ENCODE data around the gene P2RX6. TPM values are rescaled to one million over a fixed set of nuclear protein-coding genes. Genes with fewer than 3 reads are reported as not detected.

P2RX6 gene
- polyA plus RNA-seq, 1 donor, result 26.5 TPM

- DNase-seq (ENCODE audit: low read depth), result no peak
These were observed 2.2 kb upstream of the P2RX6 start for GRCh38 chr22:21012446-21013407.

- no peak for DNase-seq (ENCODE audit: low read depth)
These were observed 1.2 kb upstream of the P2RX6 start for GRCh38 chr22:21013657-21014201.

- peak; percentile 62 for DNase-seq (ENCODE audit: low read depth)
These were observed 701 bp upstream of the P2RX6 start for GRCh38 chr22:21014202-21014725.

- DNase-seq (ENCODE audit: low read depth), result no peak
These were observed 571 bp downstream of the P2RX6 start for GRCh38 chr22:21015466-21016006.

GRCh38 chr22:21016644-21017420 is 1.9 kb downstream of the P2RX6 start:
- no peak for DNase-seq (ENCODE audit: low read depth)

GRCh38 chr22:21018314-21018713 is 3.3 kb downstream of the P2RX6 start:
- no peak for DNase-seq (ENCODE audit: low read depth)

GRCh38 chr22:21020802-21021429 is 6.0 kb downstream of the P2RX6 start:
- no peak for DNase-seq (ENCODE audit: low read depth)

GRCh38 chr22:21022507-21022906 is 7.5 kb downstream of the P2RX6 start:
- no peak for DNase-seq (ENCODE audit: low read depth)

GRCh38 chr22:21022955-21023614 is 8.1 kb downstream of the P2RX6 start:
- no peak for DNase-seq (ENCODE audit: low read depth)

GRCh38 chr22:21025266-21025665 is 10.3 kb downstream of the P2RX6 start:
- no peak for DNase-seq (ENCODE audit: low read depth)

GRCh38 chr22:21025763-21026755 is 11.1 kb downstream of the P2RX6 start:
- no peak for DNase-seq (ENCODE audit: low read depth)

- no peak for DNase-seq (ENCODE audit: low read depth)
These were observed 12.1 kb downstream of the P2RX6 start for GRCh38 chr22:21026783-21027692.

GRCh38 chr22:21028277-21029251 is 13.6 kb downstream of the P2RX6 start:
- DNase-seq (ENCODE audit: low read depth), result no peak

GRCh38 chr22:21029486-21030025 is 14.6 kb downstream of the P2RX6 start:
- DNase-seq (ENCODE audit: low read depth), result no peak

GRCh38 chr22:21030032-21030431 is 15.1 kb downstream of the P2RX6 start:
- DNase-seq (ENCODE audit: low read depth), result no peak

GRCh38 chr22:21030621-21031544 is 15.9 kb downstream of the P2RX6 start:
- no peak for DNase-seq (ENCODE audit: low read depth)

Data from forelimb muscle (tissue), 1 donor.